ENCODE measurements around the gene PPP1R13B. TPM values are rescaled to one million over a fixed set of nuclear protein-coding genes. Genes with fewer than 3 reads are reported as not detected.

PPP1R13B gene
- total and polyA plus RNA-seq, 2 experiments from 2014 or later = 2.0 to 8.5 TPM

GRCh38 chr14:103806805-103807204 lies 40.6 kb downstream of the PPP1R13B start:
- DNase-seq (ENCODE audit: low spot score) (no peak), ATAC-seq (no peak)
- Histone ChIP-seq H3F3A (replicated peaks; ENCODE audit: low read depth) (no peaks in the 10 kb centered on the region), H3K27me3 (ENCODE audit: insufficient read depth) (no peaks in the 10 kb centered on the region), H3K79me2 (replicated peaks; ENCODE audit: insufficient read depth) (no peaks in the 10 kb centered on the region), H3K4me1 (ENCODE audit: insufficient read depth) (no peaks in the 10 kb centered on the region), H4K20me1 (replicated peaks; ENCODE audit: insufficient read depth) (no peaks in the 10 kb centered on the region), H3K4me2 (no peak overlapping the region), H3K9me2 (ENCODE audit: insufficient read depth) (no peaks in the 10 kb centered on the region), H3K27ac (ENCODE audit: low read depth) (no peak overlapping the region), H3K4me3 (no peak overlapping the region), H3K36me3 (ENCODE audit: insufficient read depth) (no peaks in the 10 kb centered on the region), H2AFZ (no peak overlapping the region)
- Mint-ChIP-seq H3K36me3 (ENCODE audit: low read depth) (no peaks in the 10 kb centered on the region), H3K27ac (no peak overlapping the region), H3K4me3 (no peak overlapping the region), H3K4me1 (0 out of 3 replicates have a peak, but pooled peaks cover 6% of the 10 kb centered on the region), H3K9me3 (no peaks in the 10 kb centered on the region), H3K27me3 (ENCODE audit: insufficient read depth, low read depth, poor library complexity) (no peaks in the 10 kb centered on the region)
- TF ChIP-seq EZH2phosphoT487 (IDR thresholded peaks at IDR 0.05; ENCODE audit: unreplicated experiment) (no peak), JUNB (IDR thresholded peaks at IDR 0.05; ENCODE audit: unreplicated experiment) (no peak), ZNF114 (CRISPR knock-in tag; IDR thresholded peaks at IDR 0.05) (no peak), NANOG (IDR thresholded peaks at IDR 0.05; ENCODE audit: borderline replicate concordance) (no peak), REST (IDR thresholded peaks at IDR 0.05; ENCODE audit: unreplicated experiment) (no peak), CREB1 (CRISPR knock-in tag; IDR thresholded peaks at IDR 0.05; ENCODE audit: low read depth) (no peak), STAT1 (IDR thresholded peaks at IDR 0.05; ENCODE audit: unreplicated experiment) (no peak), ZNF331 (CRISPR knock-in tag; IDR thresholded peaks at IDR 0.05; ENCODE audit: low read depth) (no peak)
- TF ChIP-seq, protein P1, sequence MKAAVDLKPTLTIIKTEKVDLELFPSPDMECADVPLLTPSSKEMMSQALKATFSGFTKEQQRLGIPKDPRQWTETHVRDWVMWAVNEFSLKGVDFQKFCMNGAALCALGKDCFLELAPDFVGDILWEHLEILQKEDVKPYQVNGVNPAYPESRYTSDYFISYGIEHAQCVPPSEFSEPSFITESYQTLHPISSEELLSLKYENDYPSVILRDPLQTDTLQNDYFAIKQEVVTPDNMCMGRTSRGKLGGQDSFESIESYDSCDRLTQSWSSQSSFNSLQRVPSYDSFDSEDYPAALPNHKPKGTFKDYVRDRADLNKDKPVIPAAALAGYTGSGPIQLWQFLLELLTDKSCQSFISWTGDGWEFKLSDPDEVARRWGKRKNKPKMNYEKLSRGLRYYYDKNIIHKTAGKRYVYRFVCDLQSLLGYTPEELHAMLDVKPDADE (IDR thresholded peaks at IDR 0.05) = no peak
- TF ChIP-seq, protein P2, sequence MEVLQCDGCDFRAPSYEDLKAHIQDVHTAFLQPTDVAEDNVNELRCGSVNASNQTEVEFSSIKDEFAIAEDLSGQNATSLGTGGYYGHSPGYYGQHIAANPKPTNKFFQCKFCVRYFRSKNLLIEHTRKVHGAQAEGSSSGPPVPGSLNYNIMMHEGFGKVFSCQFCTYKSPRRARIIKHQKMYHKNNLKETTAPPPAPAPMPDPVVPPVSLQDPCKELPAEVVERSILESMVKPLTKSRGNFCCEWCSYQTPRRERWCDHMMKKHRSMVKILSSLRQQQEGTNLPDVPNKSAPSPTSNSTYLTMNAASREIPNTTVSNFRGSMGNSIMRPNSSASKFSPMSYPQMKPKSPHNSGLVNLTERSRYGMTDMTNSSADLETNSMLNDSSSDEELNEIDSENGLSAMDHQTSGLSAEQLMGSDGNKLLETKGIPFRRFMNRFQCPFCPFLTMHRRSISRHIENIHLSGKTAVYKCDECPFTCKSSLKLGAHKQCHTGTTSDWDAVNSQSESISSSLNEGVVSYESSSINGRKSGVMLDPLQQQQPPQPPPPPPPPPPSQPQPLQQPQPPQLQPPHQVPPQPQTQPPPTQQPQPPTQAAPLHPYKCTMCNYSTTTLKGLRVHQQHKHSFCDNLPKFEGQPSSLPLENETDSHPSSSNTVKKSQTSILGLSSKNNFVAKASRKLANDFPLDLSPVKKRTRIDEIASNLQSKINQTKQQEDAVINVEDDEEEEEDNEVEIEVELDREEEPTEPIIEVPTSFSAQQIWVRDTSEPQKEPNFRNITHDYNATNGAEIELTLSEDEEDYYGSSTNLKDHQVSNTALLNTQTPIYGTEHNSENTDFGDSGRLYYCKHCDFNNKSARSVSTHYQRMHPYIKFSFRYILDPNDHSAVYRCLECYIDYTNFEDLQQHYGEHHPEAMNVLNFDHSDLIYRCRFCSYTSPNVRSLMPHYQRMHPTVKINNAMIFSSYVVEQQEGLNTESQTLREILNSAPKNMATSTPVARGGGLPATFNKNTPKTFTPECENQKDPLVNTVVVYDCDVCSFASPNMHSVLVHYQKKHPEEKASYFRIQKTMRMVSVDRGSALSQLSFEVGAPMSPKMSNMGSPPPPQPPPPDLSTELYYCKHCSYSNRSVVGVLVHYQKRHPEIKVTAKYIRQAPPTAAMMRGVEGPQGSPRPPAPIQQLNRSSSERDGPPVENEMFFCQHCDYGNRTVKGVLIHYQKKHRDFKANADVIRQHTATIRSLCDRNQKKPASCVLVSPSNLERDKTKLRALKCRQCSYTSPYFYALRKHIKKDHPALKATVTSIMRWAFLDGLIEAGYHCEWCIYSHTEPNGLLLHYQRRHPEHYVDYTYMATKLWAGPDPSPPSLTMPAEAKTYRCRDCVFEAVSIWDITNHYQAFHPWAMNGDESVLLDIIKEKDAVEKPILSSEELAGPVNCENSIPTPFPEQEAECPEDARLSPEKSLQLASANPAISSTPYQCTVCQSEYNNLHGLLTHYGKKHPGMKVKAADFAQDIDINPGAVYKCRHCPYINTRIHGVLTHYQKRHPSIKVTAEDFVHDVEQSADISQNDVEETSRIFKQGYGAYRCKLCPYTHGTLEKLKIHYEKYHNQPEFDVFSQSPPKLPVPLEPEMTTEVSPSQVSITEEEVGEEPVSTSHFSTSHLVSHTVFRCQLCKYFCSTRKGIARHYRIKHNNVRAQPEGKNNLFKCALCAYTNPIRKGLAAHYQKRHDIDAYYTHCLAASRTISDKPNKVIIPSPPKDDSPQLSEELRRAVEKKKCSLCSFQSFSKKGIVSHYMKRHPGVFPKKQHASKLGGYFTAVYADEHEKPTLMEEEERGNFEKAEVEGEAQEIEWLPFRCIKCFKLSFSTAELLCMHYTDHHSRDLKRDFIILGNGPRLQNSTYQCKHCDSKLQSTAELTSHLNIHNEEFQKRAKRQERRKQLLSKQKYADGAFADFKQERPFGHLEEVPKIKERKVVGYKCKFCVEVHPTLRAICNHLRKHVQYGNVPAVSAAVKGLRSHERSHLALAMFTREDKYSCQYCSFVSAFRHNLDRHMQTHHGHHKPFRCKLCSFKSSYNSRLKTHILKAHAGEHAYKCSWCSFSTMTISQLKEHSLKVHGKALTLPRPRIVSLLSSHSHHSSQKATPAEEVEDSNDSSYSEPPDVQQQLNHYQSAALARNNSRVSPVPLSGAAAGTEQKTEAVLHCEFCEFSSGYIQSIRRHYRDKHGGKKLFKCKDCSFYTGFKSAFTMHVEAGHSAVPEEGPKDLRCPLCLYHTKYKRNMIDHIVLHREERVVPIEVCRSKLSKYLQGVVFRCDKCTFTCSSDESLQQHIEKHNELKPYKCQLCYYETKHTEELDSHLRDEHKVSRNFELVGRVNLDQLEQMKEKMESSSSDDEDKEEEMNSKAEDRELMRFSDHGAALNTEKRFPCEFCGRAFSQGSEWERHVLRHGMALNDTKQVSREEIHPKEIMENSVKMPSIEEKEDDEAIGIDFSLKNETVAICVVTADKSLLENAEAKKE (CRISPR knock-in tag; IDR thresholded peaks at IDR 0.05) = no peak

All from GM23338 (cell line).